Endothelial cell of umbilical vein (primary cell): ENCODE measurements around the gene APBB2. TPM values are rescaled to one million over a fixed set of nuclear protein-coding genes. Genes with fewer than 3 reads are reported as not detected.
A peak's percentile ranks its signal among the peaks of the same experiment; 100 is the strongest.

Source experiments
- BruUV-seq: library from RNA; stranded (reverse); fragments of 400-500 nt; replicated peaks from 2 replicates; lab custom pipeline; 2021; lab: Mats Ljungman, UMichigan
- CTCF ChIA-PET: fragments of 300-600, 350-600 bp; sonication (Branson Sonifier 250); formaldehyde crosslinking; loops from one replicate; lab custom pipeline; 2021; ENCODE audit warnings: antibody characterized with exemption, inconsistent platforms; lab: Charles Lee
- POLR2A ChIA-PET: fragments of 300-600, 350-600 bp; sonication (Branson Sonifier 250); formaldehyde crosslinking; loops from one replicate; lab custom pipeline; 2021; ENCODE audit warnings: antibody characterized with exemption, inconsistent platforms; lab: Charles Lee
- DNase-seq: peaks from one replicate; pipeline ENCODE4 v3.0.0-alpha.2; 2011; ENCODE audit warnings: low read depth, low spot score
- FAIRE-seq: peaks from 2 replicates; lab custom pipeline; 2011; peaks lifted over from hg19 to GRCh38; lab: Jason Lieb, UNC
- H2AFZ ChIP-seq: 2 replicates; pipeline ENCODE4 v1.6.0; 2012; ENCODE audit warnings: low read depth, low read length, control low read depth, inconsistent platforms
- H3K27ac ChIP-seq: 2 replicates; pipeline ENCODE4 v1.5.1; 2011; ENCODE audit warnings: low read depth, mild to moderate bottlenecking, control low read depth, low read length, moderate library complexity; ENCODE audit not compliant: insufficient read depth
- H3K27me3 ChIP-seq, 2 experiments: 2 replicates each; pipeline versions ENCODE4 v1.6.0 to v1.6.1; 2011; ENCODE audit warnings: low read length in 2 of 2, mixed read lengths in 1 of 2; ENCODE audit not compliant: control insufficient read depth in 2 of 2, insufficient read depth in 2 of 2
- H3K36me3 ChIP-seq, 2 experiments: 2 replicates in 1 of 2; 3 replicates in 1 of 2; pipeline ENCODE4 v1.5.1; 2011; ENCODE audit warnings: low read length in 2 of 2, mild to moderate bottlenecking in 1 of 2, moderate library complexity in 1 of 2; ENCODE audit not compliant: control insufficient read depth in 2 of 2, insufficient read depth in 2 of 2; ENCODE audit errors: extremely low read depth in 1 of 2
- H3K4me1 ChIP-seq: 3 replicates; pipeline ENCODE4 v1.5.1; 2011; ENCODE audit warnings: mild to moderate bottlenecking, low read length; ENCODE audit not compliant: control insufficient read depth, insufficient read depth; ENCODE audit errors: extremely low read depth
- H3K4me2 ChIP-seq: 2 replicates; pipeline ENCODE4 v1.6.1; 2011; ENCODE audit warnings: low read length, control low read depth, mixed read lengths; ENCODE audit not compliant: insufficient read depth
- H3K4me3 ChIP-seq, 3 experiments: fragments of 200-600 bp in 1 of 3; sonication (generic), shearing (Covaris generic) in 1 of 3; replicated peaks in 1 of 3; 2 replicates each; pipeline ENCODE4 v1.5.1; 2011 to 2016; ENCODE audit warnings: control low read depth in 3 of 3, low read length in 3 of 3, mild to moderate bottlenecking in 2 of 3, inconsistent platforms in 1 of 3, low read depth in 1 of 3, moderate library complexity in 1 of 3; ENCODE audit not compliant: insufficient read depth in 1 of 3
- H3K79me2 ChIP-seq: 2 replicates; pipeline ENCODE4 v1.6.0; 2012; ENCODE audit warnings: low read length, inconsistent platforms; ENCODE audit not compliant: control insufficient read depth, insufficient read depth
- H3K9ac ChIP-seq: replicated peaks from 2 replicates; pipeline ENCODE3; 2011; ENCODE audit warnings: low read length, control low read depth; ENCODE audit not compliant: insufficient read depth; ENCODE audit errors: extremely low read depth
- H3K9me1 ChIP-seq: replicated peaks from 3 replicates; pipeline ENCODE4 v1.6.0; 2011; ENCODE audit warnings: mild to moderate bottlenecking, low read length; ENCODE audit not compliant: control insufficient read depth, insufficient read depth; ENCODE audit errors: extremely low read depth
- H3K9me3 ChIP-seq: replicated peaks from 2 replicates; pipeline ENCODE4 v1.5.1; 2012; ENCODE audit warnings: low read length, inconsistent platforms; ENCODE audit not compliant: control insufficient read depth, insufficient read depth
- H4K20me1 ChIP-seq: replicated peaks from 2 replicates; pipeline ENCODE3; 2011; ENCODE audit warnings: mild to moderate bottlenecking, low read length; ENCODE audit not compliant: control insufficient read depth, insufficient read depth; ENCODE audit errors: extremely low read depth
- EZH2 ChIP-seq: IDR thresholded peaks from 2 replicates; pipeline ENCODE4 v1.6.1; 2012; ENCODE audit warnings: borderline replicate concordance, low read depth, mild to moderate bottlenecking, moderate library complexity, low read length, inconsistent platforms; ENCODE audit not compliant: severe bottlenecking
- FOS ChIP-seq: IDR thresholded peaks from 2 replicates; pipeline ENCODE4 v1.6.1; 2011; ENCODE audit warnings: mild to moderate bottlenecking, low read length, moderate library complexity, borderline replicate concordance; ENCODE audit not compliant: insufficient read depth
- GATA2 ChIP-seq: IDR thresholded peaks from 2 replicates; pipeline ENCODE4 v1.7.0; 2011; ENCODE audit warnings: low read depth, mild to moderate bottlenecking, moderate library complexity, mixed read lengths, low read length; ENCODE audit not compliant: insufficient read length, insufficient read depth
- JUN ChIP-seq: IDR thresholded peaks from 2 replicates; pipeline ENCODE4 v1.6.1; 2011; ENCODE audit warnings: borderline replicate concordance, low read depth; ENCODE audit not compliant: insufficient read length, insufficient read depth
- MAX ChIP-seq: IDR thresholded peaks from 2 replicates; pipeline ENCODE4 v1.6.1; 2011; ENCODE audit not compliant: insufficient read depth, insufficient read length
- MYC ChIP-seq: IDR thresholded peaks from one replicate; pipeline ENCODE4 v1.6.1; 2011; ENCODE audit warnings: mild to moderate bottlenecking, low read depth, low read length
- POLR2A ChIP-seq: IDR thresholded peaks from 2 replicates; pipeline ENCODE4 v1.6.1; 2012; ENCODE audit warnings: low read depth, mild to moderate bottlenecking, control low read depth, low read length
- POLR2AphosphoS5 ChIP-seq: IDR thresholded peaks from 2 replicates; pipeline ENCODE4 v1.6.1; 2012; ENCODE audit warnings: low read depth, mild to moderate bottlenecking, control low read depth, low read length, moderate library complexity; ENCODE audit not compliant: insufficient read depth
- dilution Hi-C: fragments of 300-500 bp; cut with MboI; formaldehyde crosslinking; loops from one replicate; pipeline ENCODE4 v1.15.0; 2019; ENCODE audit warnings: low sequenced_read_pairs; ENCODE audit not compliant: extremely low pct_ligation_motif_present
- intact Hi-C: fragments of 100-400 bp; cut with micrococcal nuclease; formaldehyde crosslinking; loops from one replicate; pipeline ENCODE4 v1.10.0; 2022
- polyA plus RNA-seq, 4 experiments: library from polyadenylated mRNA; depleted of rRNA in 3 of 4; stranded (reverse) in 3 of 4; unstranded in 1 of 4; fragments of >200 nt; gene quantifications; 2 replicates each; pipeline versions ENCODE4 v1.2.1 to v1.2.3, GENCODE V29; 2011 to 2012; ENCODE audit warnings: missing spikeins in 1 of 4
- total RNA-seq: library from RNA; stranded (reverse); gene quantifications from 2 replicates; pipeline ENCODE4 v1.2.3, GENCODE V29; 2021
- TF ChIP-seq, protein P1 (sequence below), 2 donors: IDR thresholded peaks; 1 replicate in 1 of 2; 2 replicates in 1 of 2; pipeline ENCODE4 v1.5.1; 2011; ENCODE audit warnings: low read length in 2 of 2, mild to moderate bottlenecking in 2 of 2, moderate library complexity in 2 of 2, control low read depth in 1 of 2, inconsistent platforms in 1 of 2, low read depth in 1 of 2; ENCODE audit not compliant: insufficient read depth in 1 of 2; ENCODE audit errors: extremely low read depth in 1 of 2

The APBB2 gene
- total and polyA plus RNA-seq, 2 donors (not counting 3 experiments of a cell fraction or from before 2014, with no cell fraction given) = 79.8 to 124 TPM

GRCh38 chr4:41160012-41160789 lies 54.1 kb downstream of the APBB2 start:
- no peaks in the 10 kb centered on the region for H3K36me3 ChIP-seq
- H3K27me3 ChIP-seq = no peaks in the 10 kb centered on the region
- peak overlapping the region; percentile 74 for H3K9ac ChIP-seq
- intact Hi-C loops = loop anchor here (1.0 to 2.0 kb wide), 8 partner anchors 17 to 231 kb away; no protein-coding TSS in a partner anchor
- H3K4me2 ChIP-seq = peak overlapping the region; percentile 88
- ChIA-PET POLR2A (interaction anchor here (0.7 to 2.1 kb wide), 10 partner anchors 9 to 418 kb away, joined by 3 to 17 read pairs (median 5); partner anchors contain the start of gene APBB2), CTCF (interaction anchor here (0.7 to 3.3 kb wide), 25 partner anchors 10 to 252 kb away, joined by 3 to 21 read pairs (median 4); partner anchors contain the start of gene APBB2)
- H3K27ac ChIP-seq = peak overlapping the region; percentile 92
- BruUV-seq = TSS peak; percentile 91
- peak; percentile 92 for FAIRE-seq
- peaks cover 70% of the 10 kb centered on the region for H3K4me1 ChIP-seq
- no peaks in the 10 kb centered on the region for H3K9me3 ChIP-seq
- H3K4me3 ChIP-seq = no peak overlapping the region
- H4K20me1 ChIP-seq = no peaks in the 10 kb centered on the region
- TF ChIP-seq EZH2 (no peak), POLR2AphosphoS5 (peak; percentile 95), FOS (peak; percentile 91), MYC (no peak), JUN (peak; percentile 80), GATA2 (peak; percentile 85), POLR2A (peak; percentile 71), MAX (no peak)
- TF ChIP-seq, protein P1, sequence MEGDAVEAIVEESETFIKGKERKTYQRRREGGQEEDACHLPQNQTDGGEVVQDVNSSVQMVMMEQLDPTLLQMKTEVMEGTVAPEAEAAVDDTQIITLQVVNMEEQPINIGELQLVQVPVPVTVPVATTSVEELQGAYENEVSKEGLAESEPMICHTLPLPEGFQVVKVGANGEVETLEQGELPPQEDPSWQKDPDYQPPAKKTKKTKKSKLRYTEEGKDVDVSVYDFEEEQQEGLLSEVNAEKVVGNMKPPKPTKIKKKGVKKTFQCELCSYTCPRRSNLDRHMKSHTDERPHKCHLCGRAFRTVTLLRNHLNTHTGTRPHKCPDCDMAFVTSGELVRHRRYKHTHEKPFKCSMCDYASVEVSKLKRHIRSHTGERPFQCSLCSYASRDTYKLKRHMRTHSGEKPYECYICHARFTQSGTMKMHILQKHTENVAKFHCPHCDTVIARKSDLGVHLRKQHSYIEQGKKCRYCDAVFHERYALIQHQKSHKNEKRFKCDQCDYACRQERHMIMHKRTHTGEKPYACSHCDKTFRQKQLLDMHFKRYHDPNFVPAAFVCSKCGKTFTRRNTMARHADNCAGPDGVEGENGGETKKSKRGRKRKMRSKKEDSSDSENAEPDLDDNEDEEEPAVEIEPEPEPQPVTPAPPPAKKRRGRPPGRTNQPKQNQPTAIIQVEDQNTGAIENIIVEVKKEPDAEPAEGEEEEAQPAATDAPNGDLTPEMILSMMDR (IDR thresholded peaks at IDR 0.05; ENCODE audit: extremely low read depth in 1 of 2, insufficient read depth in 1 of 2, low read depth in 1 of 2, low read length in 2 of 2) = no peak
- H2AFZ ChIP-seq = no peak overlapping the region
- peaks cover 74% of the 10 kb centered on the region for H3K79me2 ChIP-seq
- dilution Hi-C loops = no loop called here
- peak; percentile 98 for DNase-seq
- H3K9me1 ChIP-seq = no peaks in the 10 kb centered on the region
